ENCODE data around the gene THRAP3. TPM values are rescaled to one million over a fixed set of nuclear protein-coding genes. Genes with fewer than 3 reads are reported as not detected.

THRAP3 gene
- total and polyA plus RNA-seq, 2 experiments from 2014 or later, result 127 to 161 TPM

DNA sequence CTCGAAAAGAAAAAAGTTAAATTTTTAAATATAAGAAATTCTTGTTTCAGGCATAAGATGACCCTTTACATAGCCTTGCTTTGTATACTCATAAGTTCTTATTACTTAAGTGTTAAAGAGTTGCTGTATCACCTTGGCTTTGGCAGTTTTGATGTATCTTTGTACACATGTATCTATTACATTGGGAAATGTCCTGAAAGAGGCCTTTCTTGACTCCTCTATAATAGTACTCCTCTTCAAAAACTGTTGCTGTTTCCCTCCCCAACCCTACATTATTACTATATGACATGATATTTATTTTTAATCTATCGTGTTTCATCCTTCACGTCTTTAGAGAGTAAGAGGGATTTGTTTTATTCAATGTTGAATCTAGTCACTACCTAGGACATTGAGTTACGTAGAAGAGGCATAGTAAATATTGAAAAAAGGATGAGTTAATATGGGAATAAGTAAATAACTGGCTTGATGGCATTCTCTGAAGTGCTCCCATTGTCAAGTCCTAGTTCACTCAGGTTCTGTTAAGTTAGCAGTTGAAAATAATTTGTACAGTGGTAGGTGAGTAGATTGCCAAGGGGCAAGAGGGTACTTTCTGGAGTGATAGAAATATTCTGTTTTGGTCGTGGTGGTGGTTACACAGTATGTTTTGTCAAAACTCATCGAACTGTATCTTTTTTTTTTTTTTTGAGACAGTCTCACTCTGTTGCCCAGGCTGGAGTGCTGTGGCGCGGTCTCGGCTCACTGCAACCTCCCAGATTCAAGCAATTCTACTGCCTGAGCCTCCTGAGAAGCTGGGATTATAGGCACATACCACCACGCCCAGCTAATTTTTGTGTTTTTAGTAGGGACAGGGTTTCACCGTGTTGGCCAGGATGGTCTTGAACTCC is 8.2 kb downstream of the THRAP3 start (continued):
- TF ChIP-seq ZNF462 (CRISPR knock-in tag; IDR thresholded peaks at IDR 0.05), result no peak
- TF ChIP-seq NANOG (IDR thresholded peaks at IDR 0.05; ENCODE audit: borderline replicate concordance), result no peak
- TF ChIP-seq, protein P1, sequence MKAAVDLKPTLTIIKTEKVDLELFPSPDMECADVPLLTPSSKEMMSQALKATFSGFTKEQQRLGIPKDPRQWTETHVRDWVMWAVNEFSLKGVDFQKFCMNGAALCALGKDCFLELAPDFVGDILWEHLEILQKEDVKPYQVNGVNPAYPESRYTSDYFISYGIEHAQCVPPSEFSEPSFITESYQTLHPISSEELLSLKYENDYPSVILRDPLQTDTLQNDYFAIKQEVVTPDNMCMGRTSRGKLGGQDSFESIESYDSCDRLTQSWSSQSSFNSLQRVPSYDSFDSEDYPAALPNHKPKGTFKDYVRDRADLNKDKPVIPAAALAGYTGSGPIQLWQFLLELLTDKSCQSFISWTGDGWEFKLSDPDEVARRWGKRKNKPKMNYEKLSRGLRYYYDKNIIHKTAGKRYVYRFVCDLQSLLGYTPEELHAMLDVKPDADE (IDR thresholded peaks at IDR 0.05), result no peak
- TF ChIP-seq ZNF331 (CRISPR knock-in tag; IDR thresholded peaks at IDR 0.05; ENCODE audit: low read depth), result no peak
- no peak for TF ChIP-seq POLR2AphosphoS5 (IDR thresholded peaks at IDR 0.05; ENCODE audit: low read depth)
- no peak for TF ChIP-seq REST (IDR thresholded peaks at IDR 0.05; ENCODE audit: unreplicated experiment)
- TF ChIP-seq CTCF (conservative IDR thresholded peaks at IDR 0.05; ENCODE audit: low read depth in 2 of 2), result no peak
